ENCODE measurements around the gene ELL2. TPM values are rescaled to one million over a fixed set of nuclear protein-coding genes. Genes with fewer than 3 reads are reported as not detected.
A peak's percentile ranks its signal among the peaks of the same experiment; 100 is the strongest.

Gene ELL2
- total RNA-seq, 3 donors from 2014 or later: 95.7 to 211 (median 168) TPM

- intact Hi-C loops (cut with DNase I; ENCODE audit: low total_unique reads): loop anchor here (5.0 kb wide), 1 partner anchor 64 kb away; no protein-coding TSS in a partner anchor
- DNase-seq (ENCODE audit: low spot score in 2 of 2): no peak
- TF ChIP-seq POLR2AphosphoS5 (IDR thresholded peaks at IDR 0.05) (peak in 1 of 3 donors; percentile 27), POLR2A (IDR thresholded peaks at IDR 0.05) (no peak), CTCF (IDR thresholded peaks at IDR 0.05) (peak; percentile 93 to 94 (median 94))
- Histone ChIP-seq H3K27me3 (no peaks in the 10 kb centered on the region), H3K36me3 (no peaks in the 10 kb centered on the region), H3K9me3 (no peaks in the 10 kb centered on the region), H3K27ac (no peak overlapping the region), H3K4me3 (no peak overlapping the region), H3K4me1 (peaks cover 0 to 6% of the 10 kb centered on the region in 2 donors)
Observed at GRCh38 chr5:95846554-95847260, 114.9 kb downstream of the ELL2 start.

- no peak for DNase-seq (ENCODE audit: low spot score in 2 of 2)
- no peak overlapping the region for H3K27ac ChIP-seq
- H3K9me3 ChIP-seq: no peaks in the 10 kb centered on the region
- intact Hi-C loops (cut with DNase I; ENCODE audit: low total_unique reads): loop anchor here (5.0 kb wide), 1 partner anchor 63 kb away; no protein-coding TSS in a partner anchor
- H3K4me3 ChIP-seq: no peak overlapping the region
- no peaks in the 10 kb centered on the region for H3K27me3 ChIP-seq
- peaks cover 0 to 6% of the 10 kb centered on the region in 2 donors for H3K4me1 ChIP-seq
- no peak for TF ChIP-seq POLR2AphosphoS5 (IDR thresholded peaks at IDR 0.05)
- TF ChIP-seq CTCF (IDR thresholded peaks at IDR 0.05): no peak
- TF ChIP-seq POLR2A (IDR thresholded peaks at IDR 0.05): no peak
- no peaks in the 10 kb centered on the region for H3K36me3 ChIP-seq
Observed at GRCh38 chr5:95845391-95845790, 116.3 kb downstream of the ELL2 start.

GRCh38 chr5:95843733-95844223, 117.9 kb downstream of the ELL2 start:
- DNase-seq (ENCODE audit: low spot score in 2 of 2): no peak
- Histone ChIP-seq H3K27ac (peak overlapping the region; percentile 80 to 82), H3K4me1 (peaks cover 0 to 6% of the 10 kb centered on the region in 2 donors), H3K4me3 (no peak overlapping the region), H3K27me3 (no peaks in the 10 kb centered on the region), H3K9me3 (no peaks in the 10 kb centered on the region), H3K36me3 (no peaks in the 10 kb centered on the region)
- TF ChIP-seq POLR2AphosphoS5 (IDR thresholded peaks at IDR 0.05): no peak
- no peak for TF ChIP-seq POLR2A (IDR thresholded peaks at IDR 0.05)
- no peak for TF ChIP-seq CTCF (IDR thresholded peaks at IDR 0.05)
- intact Hi-C loops (cut with DNase I; ENCODE audit: low total_unique reads): no loop called here

GRCh38 chr5:95842854-95843544, 118.7 kb downstream of the ELL2 start:
- H3K9me3 ChIP-seq: no peaks in the 10 kb centered on the region
- no peaks in the 10 kb centered on the region for H3K36me3 ChIP-seq
- H3K4me1 ChIP-seq: peaks cover 0 to 6% of the 10 kb centered on the region in 2 donors
- H3K27me3 ChIP-seq: no peaks in the 10 kb centered on the region
- DNase-seq (ENCODE audit: low spot score in 2 of 2): peak in 1 of 2 donors; percentile 68
- peak overlapping the region; percentile 80 to 84 for H3K27ac ChIP-seq
- no peak overlapping the region for H3K4me3 ChIP-seq
- intact Hi-C loops (cut with DNase I; ENCODE audit: low total_unique reads): no loop called here
- TF ChIP-seq POLR2A (IDR thresholded peaks at IDR 0.05) (no peak), CTCF (IDR thresholded peaks at IDR 0.05) (no peak), POLR2AphosphoS5 (IDR thresholded peaks at IDR 0.05) (no peak)
